T-helper 1 cell (primary cell): Measurements from ENCODE around the gene PITPNC1.
"Not testable (repeated sequence)": the region's sequence is repeated elsewhere in the genome, so short reads cannot be mapped to it uniquely, and the experiment has no call there.

ENCODE experiments used
- DNase-seq, 5 donors: peaks; one replicate each; pipeline ENCODE4 v3.0.0-alpha.2; 2012 to 2020

Gene PITPNC1

DNA sequence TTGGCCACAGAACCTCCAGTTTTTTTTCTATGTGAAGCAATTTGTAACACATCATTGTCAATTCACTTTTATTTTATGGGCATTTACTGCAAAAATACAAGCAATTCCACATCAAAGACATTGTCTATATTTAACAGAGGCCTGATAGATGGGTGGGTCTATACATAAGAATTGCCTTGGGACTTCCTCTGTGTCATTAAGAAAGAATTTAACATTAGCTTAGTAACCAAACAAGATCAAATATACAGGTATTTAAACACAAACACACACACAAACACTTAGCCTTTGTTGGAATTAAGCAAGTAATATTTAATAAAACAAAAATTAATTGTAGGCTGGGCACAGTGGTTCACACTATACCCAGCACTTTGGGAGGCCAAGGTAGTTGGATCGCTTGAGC lies 4.3 kb upstream of the PITPNC1 start:
- DNase-seq = no peak

DNA sequence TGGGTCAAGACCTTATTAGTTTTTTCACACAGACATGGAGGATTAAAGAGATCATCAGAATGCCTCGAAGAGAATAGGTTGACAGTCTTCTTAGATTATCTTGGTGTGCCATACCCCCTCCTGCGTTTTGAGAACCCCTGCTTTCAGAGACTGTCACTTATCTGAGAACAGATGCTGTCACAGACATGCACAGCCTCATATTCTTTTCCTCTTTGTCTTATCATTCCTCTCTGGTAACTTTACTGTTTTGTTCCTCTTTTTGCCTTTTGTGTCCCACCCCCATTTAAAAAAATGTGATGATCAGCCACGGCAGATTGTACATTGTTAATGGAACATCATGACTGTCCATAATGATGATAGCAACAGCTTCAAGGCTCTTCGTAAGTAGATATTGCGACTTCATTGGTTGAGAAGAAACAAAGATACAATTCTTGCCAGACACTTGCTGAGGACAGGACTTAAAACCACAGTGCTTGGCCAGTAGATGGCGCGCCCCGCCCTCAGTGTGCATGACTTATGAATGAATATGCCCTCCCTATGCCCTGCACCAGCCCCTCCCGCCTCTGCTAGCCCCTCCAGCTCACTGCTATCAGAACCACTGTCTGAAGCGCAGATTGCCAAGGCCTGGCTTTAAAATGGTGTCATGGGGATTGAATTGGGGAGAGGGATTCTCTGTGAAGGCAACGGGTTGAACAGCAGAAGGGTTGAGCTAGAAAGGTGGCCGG lies 2.6 kb upstream of the PITPNC1 start:
- DNase-seq = peak; percentile 72 to 87 (median 79)

DNA sequence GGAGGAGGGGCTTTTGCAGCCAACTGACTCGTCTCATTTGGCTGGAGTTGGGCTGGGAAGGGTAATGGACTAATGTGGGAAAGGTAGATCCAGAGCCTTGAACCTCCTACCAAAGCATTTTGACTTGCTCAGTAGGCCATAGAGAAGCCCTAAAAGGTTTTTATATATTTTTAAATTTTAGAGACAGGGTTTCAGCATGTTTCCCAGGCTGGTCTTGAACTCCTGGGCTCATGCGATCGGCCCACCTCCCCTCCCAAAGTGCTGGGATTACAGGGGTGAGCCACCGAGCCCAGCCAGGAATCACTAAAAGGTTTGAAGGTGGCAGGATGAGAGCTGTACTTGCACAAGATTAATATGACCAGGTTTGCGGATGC lies 2.0 kb upstream of the PITPNC1 start:
- DNase-seq = no peak

DNA sequence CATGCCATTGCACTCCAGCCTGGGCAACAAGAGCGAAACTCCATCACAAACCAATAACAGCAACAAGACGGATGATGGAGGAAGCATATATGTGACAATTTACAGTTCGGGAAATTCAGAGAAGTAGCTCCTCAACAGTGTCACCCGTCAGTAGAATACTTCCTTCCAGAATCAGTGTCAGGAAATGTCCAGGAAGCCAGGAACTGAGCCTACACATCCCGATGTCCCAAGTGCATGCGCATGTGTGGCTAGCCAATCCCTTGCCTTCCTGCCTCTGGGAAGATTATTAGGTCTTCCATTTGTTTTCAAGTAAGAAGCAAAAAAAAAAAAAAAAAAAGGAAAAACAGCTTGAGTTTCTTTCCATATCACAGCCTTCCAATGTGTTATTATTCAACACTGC lies 1.4 kb upstream of the PITPNC1 start:
- no peak for DNase-seq

DNA sequence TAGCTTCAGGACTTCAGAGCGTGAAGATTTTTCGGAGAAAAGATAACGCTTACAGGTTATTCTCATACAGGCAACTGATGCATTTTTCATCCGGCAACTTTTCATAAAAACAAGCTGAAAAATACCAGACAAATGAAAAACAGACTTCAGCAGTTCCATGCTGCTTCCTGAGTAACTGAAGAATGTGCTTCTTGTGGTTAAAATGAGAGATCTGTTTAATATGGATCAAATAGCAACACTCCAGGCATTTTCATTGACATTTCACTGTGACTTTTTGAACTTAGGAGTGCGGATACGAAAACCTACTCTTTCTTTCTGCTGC lies 705 bp upstream of the PITPNC1 start:
- no peak for DNase-seq

DNA sequence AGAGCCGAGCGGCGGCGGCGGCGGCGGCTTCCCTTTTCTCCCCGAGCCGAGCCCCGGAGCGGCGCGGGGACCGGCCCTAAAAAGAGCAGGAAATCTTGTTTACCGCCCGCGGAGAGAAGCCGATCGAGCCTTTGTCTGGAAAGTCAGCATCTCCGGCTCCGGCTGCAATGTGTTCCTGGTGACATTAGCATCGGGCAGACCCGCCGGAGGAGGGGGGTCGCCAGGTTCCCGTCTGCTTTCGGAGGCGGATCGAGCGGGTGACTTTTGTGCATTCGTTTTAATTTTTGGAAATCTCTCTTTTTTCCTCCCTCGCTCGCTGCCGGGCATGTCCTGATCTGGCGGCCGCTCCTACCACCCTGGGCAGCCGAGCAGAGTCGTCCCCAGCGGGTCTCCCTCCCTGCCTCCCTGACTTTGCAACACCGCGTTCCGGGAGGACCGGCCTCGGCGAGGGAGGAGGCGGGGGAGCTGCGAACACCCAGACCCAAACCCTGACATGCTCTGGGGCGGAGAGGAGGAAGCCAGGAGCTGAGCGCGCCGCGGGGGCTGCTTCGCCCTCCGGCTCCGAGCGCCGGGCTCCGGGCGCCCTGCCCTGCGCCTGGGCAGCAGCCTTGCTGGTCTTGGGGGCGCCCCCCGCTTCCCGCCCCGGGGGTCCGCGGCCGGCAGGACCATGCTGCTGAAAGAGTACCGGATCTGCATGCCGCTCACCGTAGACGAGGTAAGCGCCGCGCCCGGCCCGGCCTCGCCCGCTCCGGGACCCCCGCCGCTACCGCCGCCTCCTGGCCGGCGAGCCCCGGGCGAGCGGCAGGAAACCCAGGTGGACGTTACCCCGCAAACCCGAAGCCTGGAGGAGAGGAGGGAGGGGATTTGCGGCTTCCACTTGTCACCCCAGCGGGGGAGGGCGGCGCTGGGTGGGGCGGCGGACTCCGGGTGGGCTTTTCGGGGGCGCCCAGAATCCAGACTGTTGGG lies 690 bp downstream of the PITPNC1 start:
- DNase-seq = peak; percentile 20 to 51 (median 43)

DNA sequence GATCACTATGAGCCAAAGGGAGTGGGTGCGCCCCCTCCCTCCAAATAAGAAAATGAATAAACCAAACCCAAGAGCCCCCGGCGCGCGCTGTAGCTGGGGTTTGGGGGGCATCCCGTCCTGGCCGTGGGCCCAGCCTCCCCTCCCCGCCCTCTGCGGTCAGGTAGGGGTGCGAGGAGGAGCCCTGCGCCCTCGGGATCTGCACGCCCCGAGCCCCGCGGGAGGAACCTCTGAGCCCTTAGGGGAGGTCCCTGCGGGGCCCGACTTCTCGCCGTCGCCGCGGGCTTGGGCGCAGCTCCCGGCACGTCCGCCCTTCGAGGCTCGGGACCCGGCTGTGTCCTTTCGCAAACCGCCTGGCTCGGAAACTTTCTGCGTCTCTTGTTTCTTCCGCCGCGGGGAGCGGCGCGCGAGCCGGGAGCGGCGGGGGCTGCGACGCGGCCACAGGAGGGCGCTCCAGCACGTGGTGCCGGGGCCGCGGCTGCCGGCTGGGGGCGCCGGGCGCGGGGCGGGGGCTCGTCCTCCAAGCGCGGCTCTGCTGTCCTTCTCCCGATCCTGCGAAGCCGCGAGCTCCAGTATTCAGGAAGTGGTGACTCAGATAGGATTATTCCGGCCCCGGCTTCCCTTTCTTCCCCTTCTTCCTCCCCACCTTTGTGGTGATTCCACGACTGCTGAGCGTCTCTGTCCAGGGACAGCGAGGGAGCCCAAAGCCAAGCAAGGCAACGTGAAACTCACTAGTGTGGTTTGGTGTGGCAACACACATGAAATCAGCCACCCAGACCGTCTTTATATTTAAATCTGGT lies 1.6 kb downstream of the PITPNC1 start:
- peak; percentile 57 to 80 (median 74) for DNase-seq

DNA sequence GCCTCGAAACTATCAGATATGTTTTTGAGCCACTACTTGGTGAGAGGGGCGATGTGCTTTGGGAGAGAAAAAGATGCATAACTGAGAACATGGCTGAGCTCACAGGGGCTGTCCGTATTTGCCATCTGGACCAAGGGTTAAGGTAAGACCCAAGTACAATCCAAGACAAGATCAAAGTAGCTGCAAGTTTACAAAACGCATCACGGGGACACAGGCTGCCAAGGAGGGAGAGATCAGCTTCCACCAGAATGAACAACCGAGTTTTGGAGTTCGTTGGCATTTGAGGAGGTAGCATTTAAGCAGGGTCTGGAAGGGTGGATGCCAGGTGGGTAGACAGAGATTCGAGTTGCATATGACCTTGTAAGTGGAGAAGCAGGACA lies 2.2 kb downstream of the PITPNC1 start:
- DNase-seq = no peak

DNA sequence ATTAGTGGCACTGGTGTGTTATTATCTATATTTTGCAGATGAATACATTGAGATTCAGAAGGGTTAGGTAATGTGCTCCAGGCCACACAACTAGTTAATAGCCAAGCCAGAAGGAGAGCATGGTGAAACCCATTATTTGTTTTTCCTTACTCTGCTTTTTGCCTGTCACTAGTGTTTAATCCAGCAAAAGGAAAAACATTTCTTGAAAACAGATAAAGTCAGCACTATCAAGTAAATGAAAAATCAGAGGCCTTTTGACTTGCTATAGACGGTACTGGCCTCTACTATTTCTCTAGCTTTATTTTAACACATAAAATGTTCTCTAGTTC lies 4.8 kb downstream of the PITPNC1 start:
- no peak for DNase-seq

DNA sequence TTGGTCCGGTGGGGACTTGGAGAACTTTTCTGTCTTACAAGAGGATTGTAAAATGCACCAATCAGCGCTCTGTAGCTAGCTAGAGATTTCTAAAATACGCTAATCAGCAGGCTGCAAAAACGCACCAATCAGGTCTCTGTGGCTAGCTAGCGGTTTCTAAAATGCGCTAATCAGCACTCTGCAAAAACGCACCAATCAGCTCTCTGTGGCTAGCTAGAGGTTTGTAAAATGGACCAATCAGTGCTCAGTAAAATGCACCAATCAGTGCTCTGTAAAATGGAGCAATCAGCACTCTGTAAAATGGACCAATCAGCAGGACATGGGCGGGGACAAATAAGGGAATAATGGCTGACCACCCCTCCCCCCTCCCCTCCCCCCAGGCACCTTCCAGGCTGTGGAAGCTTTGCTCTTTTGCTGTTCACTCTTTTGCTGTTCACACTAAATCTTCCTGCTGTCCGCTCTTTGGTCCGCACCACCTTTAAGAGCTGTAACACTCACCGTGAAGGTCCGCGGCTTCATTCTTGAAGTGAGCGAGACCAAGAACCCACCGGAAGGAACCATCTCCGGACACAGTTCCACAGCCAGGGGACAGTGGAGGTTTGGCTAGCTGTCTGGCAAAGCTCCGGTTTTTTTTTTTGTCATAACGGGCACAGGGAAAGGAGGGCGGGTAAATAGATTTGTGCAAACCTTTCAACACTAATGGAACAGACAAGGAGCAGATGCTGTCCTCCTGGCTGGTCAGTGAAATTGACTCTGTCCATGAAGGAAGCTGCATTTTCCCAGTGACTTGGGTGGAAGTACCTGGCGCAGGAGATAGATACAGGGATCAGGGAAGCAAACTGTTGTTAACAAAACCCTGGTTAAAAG lies 8.3 kb downstream of the PITPNC1 start:
- DNase-seq = no peak

DNA sequence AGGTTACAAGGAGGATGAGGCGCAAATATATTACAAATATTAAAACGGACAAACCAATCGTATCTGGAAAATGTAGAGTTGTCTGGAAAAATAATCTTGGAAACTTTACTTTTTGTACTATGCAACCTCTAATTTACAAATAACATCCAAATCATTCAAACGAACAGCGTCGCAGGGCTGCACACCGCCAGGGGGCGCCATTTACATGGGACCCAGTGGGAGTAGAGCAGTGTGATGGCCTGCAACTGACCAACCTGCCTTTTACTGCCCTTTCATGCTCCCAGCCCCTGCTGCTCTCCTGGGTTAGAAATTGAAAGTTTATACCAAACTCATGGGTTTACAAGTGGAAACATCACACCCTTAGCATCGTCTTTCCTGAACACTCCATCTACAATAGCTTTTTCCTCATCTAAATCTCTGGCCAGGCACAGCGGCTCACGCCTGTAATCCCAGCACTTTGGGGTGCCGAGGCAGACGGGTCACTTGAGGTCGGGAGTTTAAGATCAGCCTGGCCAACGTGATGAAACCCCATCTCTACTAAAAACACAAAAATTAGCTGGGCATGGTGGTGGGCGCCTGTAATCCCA lies 10.0 kb downstream of the PITPNC1 start:
- peak in 3 of 5 donors; percentile 33 to 70 (median 47) for DNase-seq

DNA sequence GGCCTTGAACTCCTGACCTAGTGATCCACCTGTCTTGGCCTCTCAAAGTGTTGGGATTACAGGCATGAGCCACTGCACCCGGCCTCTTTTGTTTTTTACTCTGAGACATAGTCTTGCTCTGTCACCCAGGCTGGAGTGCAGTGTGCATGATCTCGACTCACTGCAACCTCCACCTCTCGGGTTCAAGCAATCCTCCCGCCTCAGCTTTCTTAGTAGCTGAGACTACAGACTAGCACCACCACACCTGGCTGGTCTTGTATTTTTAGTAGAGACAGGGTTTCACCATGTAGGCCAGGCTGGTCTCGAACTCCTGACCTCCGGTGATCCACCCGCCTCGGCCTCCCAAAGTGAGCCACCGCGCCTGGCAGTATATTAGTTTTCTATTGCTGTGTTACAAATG lies 11.5 kb downstream of the PITPNC1 start:
- DNase-seq = not testable (repeated sequence)

DNA sequence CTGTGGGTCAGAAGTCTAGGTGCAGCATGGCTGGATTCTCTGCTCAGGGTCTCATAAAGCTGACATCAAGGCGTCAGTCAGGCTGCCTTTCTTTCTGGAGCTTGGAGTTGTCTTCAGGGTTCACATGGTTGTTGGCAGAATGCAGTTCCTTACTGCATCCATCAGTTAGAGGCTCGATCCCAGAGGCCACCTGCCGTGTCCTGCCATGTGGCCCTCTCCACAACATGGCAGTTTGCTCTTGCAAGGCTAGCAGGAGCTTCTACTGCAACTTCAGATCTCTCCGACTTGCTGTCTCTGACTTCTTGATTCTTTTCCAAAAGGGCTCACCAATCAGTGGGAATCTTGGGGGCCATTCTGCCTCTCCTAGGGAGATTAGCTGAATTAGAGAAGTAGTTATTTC lies 11.9 kb downstream of the PITPNC1 start:
- no peak for DNase-seq

DNA sequence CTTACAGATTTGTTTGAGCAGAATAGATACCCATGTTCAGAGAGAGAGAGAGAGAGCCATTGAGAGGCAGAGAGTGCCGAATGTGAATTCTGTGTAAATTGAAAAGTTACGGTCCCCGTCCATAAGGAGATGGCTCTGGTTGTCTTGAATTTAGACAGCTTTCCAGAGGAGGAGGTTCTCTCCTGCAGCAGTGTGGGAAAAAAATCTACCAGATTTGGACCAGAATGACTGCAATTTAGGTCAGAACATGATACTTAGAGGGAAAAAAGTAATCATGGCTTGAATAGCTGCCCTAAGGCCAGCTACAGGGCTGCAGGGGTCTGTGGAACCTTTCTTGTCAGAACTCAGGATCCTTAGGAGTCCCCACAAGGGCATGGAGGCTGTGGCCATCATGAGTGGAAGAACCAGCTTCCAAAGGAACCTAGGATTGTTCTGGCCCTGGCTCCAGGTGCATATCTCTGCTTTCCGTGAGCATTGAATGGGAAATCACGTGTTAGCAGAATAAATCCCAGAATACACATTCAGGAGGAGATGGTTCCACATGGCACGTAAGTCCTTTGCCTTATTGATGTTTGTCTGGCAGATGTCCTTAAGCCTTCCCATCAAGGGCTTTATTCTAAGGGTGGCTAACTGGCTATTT lies 13.0 kb downstream of the PITPNC1 start:
- no peak for DNase-seq

DNA sequence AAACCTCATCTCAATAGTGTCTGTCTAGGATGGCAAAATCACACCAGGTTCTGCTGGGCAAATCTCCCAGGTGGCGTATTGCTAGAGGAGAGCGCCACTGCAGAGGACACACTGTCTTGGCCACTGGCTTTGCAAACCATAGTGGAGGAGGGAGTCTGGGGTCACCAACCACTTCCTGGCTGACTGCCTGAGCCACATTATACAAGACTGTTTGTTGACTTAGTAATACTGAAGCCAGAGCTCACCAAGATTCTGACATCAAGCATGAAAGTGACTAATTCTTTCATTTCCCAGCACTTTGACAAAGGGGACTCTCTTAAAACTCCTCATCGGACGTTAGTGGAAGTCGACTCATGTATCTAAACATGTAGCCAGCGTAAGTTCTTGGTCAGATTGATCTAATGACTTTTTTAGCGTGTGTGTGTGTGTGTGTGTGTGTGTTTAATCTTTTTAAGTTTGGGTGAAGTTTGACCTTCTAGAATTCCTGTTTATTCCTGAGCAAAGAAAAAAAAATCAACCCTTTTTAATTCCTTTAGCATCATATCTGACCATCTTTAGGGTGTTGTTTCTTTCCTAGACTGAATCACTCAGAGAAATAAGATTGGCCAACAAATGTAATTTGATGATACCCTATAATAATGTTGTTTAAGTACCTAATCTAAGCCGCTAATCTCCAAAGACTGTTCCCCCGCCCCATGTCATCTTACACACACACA lies 13.7 kb downstream of the PITPNC1 start:
- DNase-seq = peak in 3 of 5 donors; percentile 21 to 90 (median 36)

DNA sequence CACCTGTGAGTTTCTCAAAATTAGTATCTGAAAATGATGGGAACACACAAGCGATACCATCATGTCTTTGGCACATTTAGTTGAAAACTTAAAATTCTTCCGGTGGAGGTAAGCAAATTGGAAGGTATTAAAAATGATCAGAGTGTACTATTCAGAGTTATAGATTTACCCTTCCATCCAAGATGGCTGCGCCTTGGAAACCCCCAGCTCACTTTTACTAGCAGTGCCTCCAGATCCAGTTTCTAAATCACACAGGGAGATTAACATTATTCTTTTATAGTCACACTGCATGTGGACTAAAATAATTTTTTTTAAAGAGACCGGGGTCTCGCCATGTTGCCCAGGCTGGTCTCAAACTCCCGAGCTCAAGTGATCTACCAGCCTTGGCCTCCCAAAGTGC lies 15.0 kb downstream of the PITPNC1 start:
- no peak for DNase-seq

DNA sequence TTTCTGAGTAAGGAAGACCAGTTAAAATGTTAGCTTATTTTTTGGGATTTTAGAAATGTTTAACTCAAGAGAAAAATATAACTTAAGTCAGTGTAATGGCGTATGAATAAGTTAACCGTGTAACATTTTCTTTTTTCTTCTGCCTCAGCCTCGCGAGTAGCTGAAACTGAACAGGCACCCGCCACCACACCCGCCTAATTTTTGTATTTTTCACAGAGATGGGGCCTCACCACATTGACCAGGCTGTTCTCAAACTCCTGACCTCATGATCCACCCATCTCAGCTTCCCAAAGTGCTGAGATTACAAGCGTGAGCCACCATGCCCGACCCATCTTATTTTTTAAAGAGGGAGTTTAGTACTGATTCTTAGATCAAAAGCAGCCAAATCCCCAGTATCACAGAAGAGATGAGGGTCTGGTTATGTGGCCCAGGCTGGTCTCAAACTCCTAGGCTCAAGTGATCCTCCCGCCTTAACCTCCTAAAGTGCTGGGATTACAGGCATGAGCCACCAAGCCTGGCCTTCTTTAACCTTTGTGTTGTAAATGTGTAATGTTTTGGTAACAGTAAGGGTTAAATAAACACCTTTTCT lies 16.8 kb downstream of the PITPNC1 start:
- no peak for DNase-seq

DNA sequence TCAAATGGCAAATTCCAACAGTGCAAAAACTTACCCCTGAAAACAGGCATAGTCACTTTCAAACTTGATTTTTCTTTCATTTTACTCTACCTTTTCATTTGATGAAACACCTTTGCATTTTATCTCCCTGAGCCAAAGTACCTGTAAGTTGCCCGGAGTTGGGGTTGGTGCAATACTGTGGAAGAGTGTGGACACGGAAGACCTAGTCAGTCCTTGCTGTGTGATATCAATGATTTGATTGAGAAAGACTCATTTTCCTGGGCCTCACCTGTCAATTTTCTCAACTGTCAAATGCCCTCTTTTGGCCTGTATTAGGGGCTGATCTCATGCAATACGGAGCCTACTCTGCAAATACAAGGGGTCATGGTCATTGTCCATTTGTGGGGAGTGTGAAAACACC lies 22.6 kb downstream of the PITPNC1 start:
- no peak for DNase-seq

DNA sequence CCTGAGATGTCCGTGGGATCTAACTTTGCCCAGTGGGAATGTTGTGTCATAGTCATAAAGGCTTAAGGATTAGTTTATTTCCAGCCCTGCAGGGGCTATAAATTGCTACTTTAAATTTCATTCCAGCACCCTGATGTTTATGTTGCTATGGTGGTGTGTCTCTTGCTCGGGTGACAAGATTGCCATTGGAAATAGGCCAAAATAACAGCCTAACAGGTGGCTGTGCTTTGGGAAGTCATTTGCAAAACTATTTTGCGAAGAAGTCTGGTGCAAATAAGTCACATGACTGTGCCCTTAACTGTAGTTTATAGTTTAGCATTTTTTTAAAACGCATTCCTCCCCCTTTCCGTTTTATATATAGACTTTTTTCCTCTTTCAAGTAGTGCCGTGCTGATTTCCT lies 23.1 kb downstream of the PITPNC1 start:
- DNase-seq = no peak

DNA sequence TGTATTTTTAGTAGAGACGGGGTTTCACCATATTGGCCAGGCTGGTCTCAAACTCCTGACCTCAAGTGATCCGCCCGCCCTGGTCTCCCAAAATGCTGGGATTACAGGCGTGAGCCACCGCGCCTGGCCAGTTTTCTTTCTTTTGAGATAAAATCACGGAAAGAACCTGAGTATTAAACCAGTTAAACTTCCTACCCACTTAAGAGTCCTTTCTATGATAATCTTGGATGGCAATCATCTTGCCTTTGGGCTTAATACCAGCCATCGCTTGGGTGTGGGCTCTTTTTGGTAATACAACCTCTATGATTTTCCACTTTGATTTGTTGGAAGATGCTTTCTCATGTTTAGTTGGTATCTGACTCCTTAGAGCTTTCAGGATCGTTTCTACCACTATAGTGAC lies 24.0 kb downstream of the PITPNC1 start:
- DNase-seq = no peak
